Chondrocyte (in vitro differentiated cells): Measurements from ENCODE around the gene IKZF4. TPM values are rescaled to one million over a fixed set of nuclear protein-coding genes. Genes with fewer than 3 reads are reported as not detected.
"Not testable (repeated sequence)": the region's sequence is repeated elsewhere in the genome, so short reads cannot be mapped to it uniquely, and the experiment has no call there.

Experiments
- DNase-seq: peaks from one replicate; pipeline ENCODE4 v3.0.0; 2021; ENCODE audit warnings: mixed read lengths, low spot score
- H3K27ac Mint-ChIP-seq: one replicate; pipeline ENCODE4 v1.8.0; 2021; ENCODE audit warnings: mild to moderate bottlenecking, moderate library complexity, mixed read lengths; ENCODE audit not compliant: unreplicated experiment
- H3K27me3 Mint-ChIP-seq: 2 replicates; pipeline ENCODE4 v1.8.0; 2021; ENCODE audit warnings: low read depth, mixed read lengths
- H3K36me3 Mint-ChIP-seq: 2 replicates; pipeline ENCODE4 v1.8.0; 2021; ENCODE audit warnings: low read depth, mixed read lengths
- H3K4me1 Mint-ChIP-seq: 2 replicates; pipeline ENCODE4 v1.8.0; 2021; ENCODE audit warnings: low read depth, mild to moderate bottlenecking, mixed read lengths
- H3K4me3 Mint-ChIP-seq: one replicate; pipeline ENCODE4 v1.8.0; 2021; ENCODE audit warnings: mild to moderate bottlenecking, moderate library complexity, mixed read lengths; ENCODE audit not compliant: unreplicated experiment
- H3K9me3 Mint-ChIP-seq: 2 replicates; pipeline ENCODE4 v1.8.0; 2021; ENCODE audit warnings: low read depth, mixed read lengths
- CTCF ChIP-seq: fragments of 200-600 bp; sonication (generic); IDR thresholded peaks from 2 replicates; pipeline ENCODE4 v1.5.0; 2021; ENCODE audit warnings: antibody characterized with exemption, mild to moderate bottlenecking, moderate library complexity
- total RNA-seq: library from RNA; stranded (reverse); gene quantifications from 3 replicates; pipeline ENCODE4 v1.2.1, GENCODE V29; 2021

The IKZF4 gene
- total RNA-seq, 1 donor from 2014 or later: 6.1 TPM

GRCh38 chr12:56071648-56072047 is 50.8 kb downstream of the IKZF4 start:
- Mint-ChIP-seq H3K9me3 (no peaks in the 10 kb centered on the region), H3K27me3 (no peaks in the 10 kb centered on the region), H3K4me3 (no peak overlapping the region), H3K27ac (no peak overlapping the region), H3K4me1 (no peaks in the 10 kb centered on the region), H3K36me3 (no peaks in the 10 kb centered on the region)
- no peak for DNase-seq
- TF ChIP-seq CTCF: no peak

GRCh38 chr12:56074396-56074795 is 53.6 kb downstream of the IKZF4 start:
- Mint-ChIP-seq H3K36me3 (no peaks in the 10 kb centered on the region), H3K27ac (no peak overlapping the region), H3K27me3 (no peaks in the 10 kb centered on the region), H3K9me3 (no peaks in the 10 kb centered on the region), H3K4me1 (peaks cover 7% of the 10 kb centered on the region), H3K4me3 (no peak overlapping the region)
- no peak for DNase-seq
- TF ChIP-seq CTCF: no peak

GRCh38 chr12:56077966-56078365 is 57.1 kb downstream of the IKZF4 start:
- peaks cover 11% of the 10 kb centered on the region for H3K4me1 Mint-ChIP-seq
- not testable (repeated sequence) for H3K27me3 Mint-ChIP-seq, H3K36me3 Mint-ChIP-seq, H3K9me3 Mint-ChIP-seq, H3K27ac Mint-ChIP-seq, H3K4me3 Mint-ChIP-seq
- DNase-seq: peak; percentile 1

DNA sequence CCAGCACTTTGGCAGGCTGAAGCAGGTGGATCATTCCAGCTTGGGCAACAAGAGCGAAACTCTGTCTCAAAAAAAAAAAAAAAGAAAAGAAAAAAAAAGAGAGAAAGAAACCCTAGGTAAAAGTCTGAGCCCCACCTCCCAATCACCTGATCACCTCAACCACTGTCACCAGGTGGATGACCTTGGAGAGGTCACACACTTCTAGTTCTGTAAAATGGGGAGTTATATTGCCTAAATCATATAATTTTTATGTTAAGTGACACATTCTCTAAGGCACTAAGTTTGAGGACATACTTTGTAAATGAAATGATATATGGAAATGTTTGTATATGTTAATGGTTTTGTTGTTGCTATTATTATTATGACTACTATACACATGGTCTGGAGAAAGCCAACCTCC is 57.6 kb downstream of the IKZF4 start:
- Mint-ChIP-seq H3K27me3 (peaks cover 3% of the 10 kb centered on the region), H3K9me3 (no peaks in the 10 kb centered on the region), H3K4me1 (peaks cover 11% of the 10 kb centered on the region), H3K27ac (peak overlapping the region; percentile 70), H3K36me3 (no peaks in the 10 kb centered on the region), H3K4me3 (peak overlapping the region; percentile 77)
- no peak for DNase-seq
- no peak for TF ChIP-seq CTCF

DNA sequence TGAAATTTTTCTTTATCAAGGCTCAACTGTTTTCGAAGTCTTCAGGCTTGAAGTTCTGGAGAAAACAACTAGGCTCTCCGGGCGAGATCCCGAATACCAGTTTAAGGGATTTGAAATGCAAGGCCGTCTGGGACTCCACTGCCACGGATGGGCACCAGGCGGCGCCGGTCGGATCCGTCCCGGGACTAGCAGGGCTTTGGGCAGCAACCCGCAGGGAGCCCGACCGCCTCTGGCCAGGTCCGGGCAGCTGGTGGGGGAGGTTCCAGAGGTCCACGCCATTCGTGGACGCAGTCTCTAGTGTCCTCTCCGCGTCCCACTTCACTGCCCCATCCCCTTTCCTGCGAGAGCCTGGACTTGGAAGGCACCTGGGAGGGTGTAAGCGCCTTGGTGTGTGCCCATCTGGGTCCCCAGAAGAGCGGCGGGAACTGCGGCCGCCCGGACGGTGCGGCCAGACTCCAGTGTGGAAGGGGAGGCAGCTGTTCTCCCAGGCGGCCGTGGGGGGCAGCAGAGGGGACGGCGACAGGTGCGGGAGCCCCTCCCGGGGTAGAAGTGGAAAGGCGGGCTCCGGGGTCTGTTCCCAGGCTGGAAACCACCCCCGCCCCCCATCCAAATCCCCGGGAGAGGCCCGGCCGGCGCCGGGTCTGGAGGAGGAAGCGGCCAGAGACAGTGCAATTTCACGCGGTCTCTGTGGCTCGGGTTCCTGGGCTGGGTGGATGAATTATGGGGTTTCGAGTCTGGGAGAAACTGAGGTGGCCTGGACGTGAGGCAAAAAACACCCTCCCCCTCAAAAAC is 58.3 kb downstream of the IKZF4 start:
- Mint-ChIP-seq H3K4me3 (peak overlapping the region; percentile 77), H3K27ac (peak overlapping the region; percentile 70), H3K27me3 (peaks cover 3% of the 10 kb centered on the region), H3K36me3 (no peaks in the 10 kb centered on the region), H3K9me3 (no peaks in the 10 kb centered on the region), H3K4me1 (peaks cover 11% of the 10 kb centered on the region)
- DNase-seq: peak; percentile 96
- TF ChIP-seq CTCF: peak; percentile 84
